AG04449 (cell line): ENCODE results near the gene OS9.

ENCODE experiments used
- CTCF ChIA-PET: fragments of 350-600 bp; formaldehyde crosslinking; extraction: SDS; loops from one replicate; lab custom pipeline; 2021; ENCODE audit warnings: antibody characterized with exemption; lab: Yijun Ruan, JAX
- POLR2A ChIA-PET: fragments of 400-600, 350-600 bp; formaldehyde crosslinking; extraction: SDS; loops from one replicate; lab custom pipeline; 2020; ENCODE audit warnings: antibody characterized with exemption, inconsistent platforms; lab: Yijun Ruan, JAX
- DNase-seq: peaks from one replicate; pipeline ENCODE4 v3.0.0-alpha.2; 2010; ENCODE audit warnings: low read depth, low spot score
- H3K4me3 ChIP-seq: 2 replicates; pipeline ENCODE4 v1.5.1; 2011; ENCODE audit warnings: low read depth, mild to moderate bottlenecking, control low read depth, low read length
- TF ChIP-seq, protein P1 (sequence below): IDR thresholded peaks from one replicate; pipeline ENCODE4 v1.5.1; 2011; ENCODE audit warnings: mild to moderate bottlenecking, moderate library complexity, low read length, control low read depth, inconsistent platforms; ENCODE audit not compliant: insufficient read depth; ENCODE audit errors: missing control alignments

Gene OS9

DNA sequence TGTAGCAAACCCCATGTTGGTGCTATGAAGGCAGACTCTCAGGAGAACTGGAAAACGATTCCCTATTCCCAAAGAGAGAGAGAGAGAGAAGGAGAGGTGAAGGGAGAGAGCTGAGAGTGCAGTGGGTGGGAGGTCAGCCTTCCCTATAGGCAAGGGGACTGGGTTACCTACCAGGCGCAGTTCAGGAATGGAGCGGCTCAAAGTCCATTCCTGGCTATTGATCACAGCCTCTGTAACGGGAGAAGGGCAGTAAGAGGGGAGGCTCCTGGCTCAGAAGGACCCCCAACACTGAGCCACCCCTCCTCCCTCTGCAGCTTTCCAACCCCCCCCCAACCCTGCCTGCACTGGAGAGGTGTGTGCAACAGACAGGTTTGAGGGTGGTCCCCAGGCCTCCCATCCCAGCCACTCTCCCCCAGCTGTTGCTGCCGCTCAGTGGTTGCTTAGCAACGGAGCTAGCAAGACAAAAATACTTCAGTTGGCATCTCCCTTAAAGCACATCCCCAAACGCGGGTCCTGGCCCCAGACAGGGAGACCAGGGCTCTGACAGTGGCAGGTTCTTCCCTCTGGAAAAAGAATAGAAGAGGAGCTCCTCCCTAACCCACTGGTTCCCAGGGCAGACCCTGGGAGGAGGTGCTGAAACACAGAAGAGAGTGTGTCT is 41.4 kb downstream of the OS9 start:
- no peak for DNase-seq
- ChIA-PET CTCF (interaction anchor here (0.7 to 5.2 kb wide), 8 partner anchors 9 to 496 kb away, joined by 3 to 82 read pairs (median 8); partner anchors contain the start of genes OS9 and TSPAN31), POLR2A (interaction anchor here (1.0 kb wide), 2 partner anchors 9 kb away, joined by 3 to 7 read pairs; partner anchors contain the start of gene TSPAN31)
- no peak overlapping the region for H3K4me3 ChIP-seq
- TF ChIP-seq, protein P1, sequence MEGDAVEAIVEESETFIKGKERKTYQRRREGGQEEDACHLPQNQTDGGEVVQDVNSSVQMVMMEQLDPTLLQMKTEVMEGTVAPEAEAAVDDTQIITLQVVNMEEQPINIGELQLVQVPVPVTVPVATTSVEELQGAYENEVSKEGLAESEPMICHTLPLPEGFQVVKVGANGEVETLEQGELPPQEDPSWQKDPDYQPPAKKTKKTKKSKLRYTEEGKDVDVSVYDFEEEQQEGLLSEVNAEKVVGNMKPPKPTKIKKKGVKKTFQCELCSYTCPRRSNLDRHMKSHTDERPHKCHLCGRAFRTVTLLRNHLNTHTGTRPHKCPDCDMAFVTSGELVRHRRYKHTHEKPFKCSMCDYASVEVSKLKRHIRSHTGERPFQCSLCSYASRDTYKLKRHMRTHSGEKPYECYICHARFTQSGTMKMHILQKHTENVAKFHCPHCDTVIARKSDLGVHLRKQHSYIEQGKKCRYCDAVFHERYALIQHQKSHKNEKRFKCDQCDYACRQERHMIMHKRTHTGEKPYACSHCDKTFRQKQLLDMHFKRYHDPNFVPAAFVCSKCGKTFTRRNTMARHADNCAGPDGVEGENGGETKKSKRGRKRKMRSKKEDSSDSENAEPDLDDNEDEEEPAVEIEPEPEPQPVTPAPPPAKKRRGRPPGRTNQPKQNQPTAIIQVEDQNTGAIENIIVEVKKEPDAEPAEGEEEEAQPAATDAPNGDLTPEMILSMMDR: no peak

DNA sequence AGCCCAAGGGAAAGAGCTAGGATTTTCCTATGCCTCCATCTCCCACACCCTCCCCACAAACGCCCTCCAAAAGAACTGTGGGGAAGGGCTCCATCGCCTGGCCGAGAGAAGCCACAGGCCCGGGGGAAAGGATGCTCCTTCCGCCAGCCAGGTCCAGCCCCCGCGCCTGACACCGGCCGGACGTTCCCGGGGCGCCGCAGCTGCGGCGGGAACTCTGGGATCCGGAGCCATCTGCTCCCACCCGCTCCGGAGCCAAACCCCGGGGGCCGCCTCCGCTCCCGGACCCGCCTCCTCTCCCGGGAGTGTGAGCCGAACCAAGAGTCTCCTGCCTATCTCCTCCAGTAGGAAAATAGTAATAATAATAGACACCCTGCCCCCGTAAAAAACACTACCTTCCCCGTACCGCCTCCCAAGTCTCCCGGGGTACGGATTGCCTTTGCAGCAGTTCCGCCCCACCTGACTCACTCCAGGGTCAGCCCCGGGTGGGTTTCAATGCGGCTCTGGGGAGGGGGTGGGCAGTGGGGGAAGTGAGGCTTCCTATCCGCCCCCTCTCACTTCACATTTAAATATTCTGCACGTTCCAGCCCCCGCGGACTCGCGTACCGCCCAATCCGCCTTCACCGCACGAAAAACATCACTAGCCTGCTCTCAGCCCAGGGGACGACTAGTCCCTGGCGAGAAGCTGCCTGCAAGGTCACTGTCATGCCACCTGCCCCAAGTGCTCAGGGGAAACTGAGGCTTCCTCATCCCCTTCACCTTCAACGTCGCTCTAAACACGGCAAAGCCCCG is 42.2 kb downstream of the OS9 start:
- POLR2A ChIA-PET: interaction anchor here (1.0 to 1.3 kb wide), 2 partner anchors 9 kb away, joined by 7 read pairs; partner anchors contain the start of gene TSPAN31
- TF ChIP-seq, protein P1: peak; percentile 68
- CTCF ChIA-PET: interaction anchor here (0.6 to 5.2 kb wide), 11 partner anchors 9 to 277 kb away, joined by 3 to 82 read pairs (median 4); partner anchors contain the start of genes OS9, PIP4K2C and TSPAN31
- peak overlapping the region; percentile 36 for H3K4me3 ChIP-seq
- no peak for DNase-seq

DNA sequence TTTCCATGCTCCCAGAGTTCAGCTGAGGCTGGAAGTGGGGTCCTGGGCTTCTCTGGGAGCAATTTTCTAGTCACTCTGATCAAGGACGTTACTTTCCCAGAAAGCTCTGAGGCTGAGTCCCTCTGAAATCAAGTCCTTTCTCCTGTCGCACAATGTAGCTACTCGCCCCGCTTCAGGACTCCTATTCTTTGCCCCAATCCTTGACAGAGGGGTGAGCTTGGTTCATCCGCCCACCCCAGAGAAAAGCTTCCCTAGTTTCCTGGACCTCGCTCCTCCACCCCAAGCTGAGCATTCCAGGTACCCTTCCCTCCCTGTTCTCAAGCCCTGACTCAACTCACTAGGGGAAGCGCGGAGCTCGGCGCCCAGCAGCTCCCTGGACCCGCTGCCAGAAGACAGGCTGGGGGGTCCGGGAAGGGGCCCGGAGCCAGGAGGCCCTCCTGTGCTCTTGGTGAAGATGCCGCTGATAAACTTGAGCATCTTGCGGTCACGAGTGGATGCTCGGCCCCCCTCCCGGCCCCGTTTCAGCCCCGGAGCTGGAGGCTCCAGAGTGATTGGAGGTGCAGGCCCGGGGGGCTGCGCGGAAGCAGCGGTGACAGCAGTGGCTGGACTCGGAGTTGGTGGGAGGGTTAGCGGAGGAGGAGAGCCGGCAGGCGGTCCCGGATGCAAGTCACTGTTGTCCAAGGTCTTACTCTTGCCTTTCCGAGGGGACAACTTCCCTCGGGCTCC is 43.0 kb downstream of the OS9 start:
- no peak overlapping the region for H3K4me3 ChIP-seq
- TF ChIP-seq, protein P1: no peak
- CTCF ChIA-PET: interaction anchor here (0.6 to 5.2 kb wide), 10 partner anchors 8 to 284 kb away, joined by 3 to 82 read pairs (median 4); partner anchors contain the start of genes PIP4K2C and TSPAN31
- POLR2A ChIA-PET: interaction anchor here (1.3 kb wide), 1 partner anchor 8 kb away, joined by 7 read pairs; the partner anchor contains the start of gene TSPAN31
- no peak for DNase-seq

DNA sequence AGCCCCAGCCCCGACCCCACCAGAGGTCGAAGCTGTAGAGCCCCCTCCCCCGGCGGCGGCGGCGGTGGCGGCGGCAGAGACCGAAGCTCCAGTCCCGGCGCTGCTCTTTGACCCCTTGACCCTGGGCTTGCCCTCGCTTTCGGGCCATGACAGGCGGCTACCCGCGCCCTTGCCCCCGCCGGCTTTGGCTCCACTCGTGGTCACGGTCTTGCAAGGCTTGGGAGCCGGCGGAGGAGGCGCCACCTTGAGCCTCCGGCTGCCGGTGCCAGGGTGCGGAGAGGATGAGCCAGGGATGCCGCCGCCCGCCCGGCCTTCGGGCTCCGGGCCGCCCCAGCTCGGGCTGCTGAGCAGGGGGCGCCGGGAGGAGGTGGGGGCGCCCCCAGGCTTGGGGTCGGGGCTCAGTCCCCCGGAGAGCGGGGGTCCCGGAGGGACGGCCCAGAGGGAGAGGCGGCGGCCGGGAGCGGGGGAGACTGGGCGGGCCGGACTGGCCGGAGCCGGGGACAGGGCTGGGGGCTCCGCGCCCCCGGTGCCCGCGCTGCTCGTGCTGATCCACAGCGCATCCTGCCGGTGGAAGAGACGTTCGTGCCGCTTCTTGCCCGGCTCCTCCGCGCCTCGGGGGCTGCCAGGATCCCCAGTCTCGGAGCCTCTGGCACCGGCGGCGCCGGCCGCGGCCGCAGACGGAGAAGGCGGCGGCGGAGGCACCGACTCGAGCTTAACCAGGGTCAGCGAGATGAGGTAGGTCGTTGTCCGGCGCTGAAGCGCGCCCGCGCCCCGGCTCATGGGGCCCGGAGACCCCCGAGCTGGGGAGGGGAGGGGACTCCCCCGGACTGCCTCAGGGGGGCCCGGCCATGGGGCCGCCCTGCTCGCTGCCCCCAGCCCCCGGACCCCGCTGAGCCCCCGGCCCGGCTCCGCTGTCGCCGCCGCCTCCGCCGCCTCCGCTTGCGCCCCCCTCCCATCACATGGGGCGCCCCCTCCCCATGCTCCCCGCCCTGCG is 43.8 kb downstream of the OS9 start:
- ChIA-PET POLR2A (no interaction called here), CTCF (interaction anchor here (1.3 to 5.2 kb wide), 6 partner anchors 13 to 284 kb away, joined by 3 to 82 read pairs (median 4); partner anchors contain the start of gene PIP4K2C)
- H3K4me3 ChIP-seq: peak overlapping the region; percentile 42
- DNase-seq: no peak
- TF ChIP-seq, protein P1: peak; percentile 59

DNA sequence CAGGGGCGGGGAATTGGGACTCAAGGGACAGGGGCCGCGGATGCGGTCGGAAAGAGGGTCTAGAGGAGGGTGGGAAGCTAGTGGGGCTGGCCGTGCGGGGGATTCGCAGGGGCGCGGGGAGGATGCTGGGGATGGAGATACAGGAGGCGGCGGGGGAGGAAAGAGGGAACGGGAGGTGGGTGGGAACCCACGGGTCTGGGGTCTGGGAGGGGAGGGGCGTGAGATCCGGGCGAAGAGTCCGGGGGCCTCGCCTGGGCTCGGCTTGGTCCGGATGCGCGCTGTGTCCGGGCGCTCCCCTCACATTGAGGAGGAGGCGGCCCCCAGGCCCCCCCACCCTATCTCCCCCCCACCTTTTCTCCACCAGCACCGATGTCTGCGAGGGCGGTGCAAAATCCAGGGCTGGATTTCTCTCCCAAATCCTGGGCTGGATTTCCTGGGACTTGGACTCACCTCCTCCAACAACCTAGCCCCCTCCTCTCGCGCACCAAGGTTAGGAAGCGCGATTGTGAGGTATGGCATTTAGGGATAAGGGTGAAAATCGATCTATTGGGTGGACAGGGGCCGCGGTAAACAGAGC is 44.8 kb downstream of the OS9 start, which contains the start of gene AGAP2:
TSS of gene AGAP2 (minus strand) at position 82 of the 577 bp plus-strand sequence. CDS start 496 bp downstream, outside the sequence.
- peak within 1 kb of the TSS; percentile 42 for H3K4me3 ChIP-seq
- CTCF ChIA-PET: interaction anchor here (0.6 to 5.2 kb wide), 5 partner anchors 13 to 285 kb away, joined by 3 to 82 read pairs (median 9); no protein-coding TSS in a partner anchor
- POLR2A ChIA-PET: interaction anchor here (0.9 kb wide), 1 partner anchor 12 kb away, joined by 3 read pairs; no protein-coding TSS in a partner anchor
- DNase-seq: no peak
- TF ChIP-seq, protein P1: no peak
